IPS DF 4.7 (cell line): ENCODE measurements around the gene ARMC9.
"Not testable (repeated sequence)": the region's sequence is repeated elsewhere in the genome, so short reads cannot be mapped to it uniquely, and the experiment has no call there.

Experiments
- DNase-seq: peaks from one replicate; pipeline ENCODE4 v3.0.0-alpha.2; 2013; ENCODE audit warnings: low spot score; ENCODE audit errors: extremely low read depth

Gene ARMC9

GRCh38 chr2:231183851-231184250, 14.6 kb upstream of the ARMC9 start:
- DNase-seq, result no peak

GRCh38 chr2:231184319-231184718, 14.1 kb upstream of the ARMC9 start:
- DNase-seq, result no peak

- no peak for DNase-seq
These were observed 13.2 kb upstream of the ARMC9 start for GRCh38 chr2:231185050-231185725.

DNA sequence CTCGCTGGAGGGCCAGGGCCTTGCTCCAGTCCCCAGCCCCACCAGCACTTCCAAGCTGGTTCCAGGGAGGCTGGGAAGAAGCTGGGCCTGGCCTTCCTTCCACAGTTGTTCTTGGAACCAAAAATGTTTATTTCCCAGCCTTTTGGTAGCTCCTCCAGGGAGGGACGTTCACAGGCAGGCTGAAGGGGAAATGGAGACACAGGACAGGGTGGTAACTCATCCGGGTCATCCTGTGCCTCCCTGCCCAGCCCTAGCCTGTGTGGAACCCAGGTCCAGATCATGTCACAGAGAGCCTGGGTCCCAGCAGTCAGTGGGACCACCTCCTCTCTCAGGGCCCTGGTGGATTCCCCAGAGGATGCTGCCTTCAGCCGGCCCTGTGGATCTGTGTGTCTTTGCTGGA, 12.5 kb upstream of the ARMC9 start:
- DNase-seq, result no peak

DNA sequence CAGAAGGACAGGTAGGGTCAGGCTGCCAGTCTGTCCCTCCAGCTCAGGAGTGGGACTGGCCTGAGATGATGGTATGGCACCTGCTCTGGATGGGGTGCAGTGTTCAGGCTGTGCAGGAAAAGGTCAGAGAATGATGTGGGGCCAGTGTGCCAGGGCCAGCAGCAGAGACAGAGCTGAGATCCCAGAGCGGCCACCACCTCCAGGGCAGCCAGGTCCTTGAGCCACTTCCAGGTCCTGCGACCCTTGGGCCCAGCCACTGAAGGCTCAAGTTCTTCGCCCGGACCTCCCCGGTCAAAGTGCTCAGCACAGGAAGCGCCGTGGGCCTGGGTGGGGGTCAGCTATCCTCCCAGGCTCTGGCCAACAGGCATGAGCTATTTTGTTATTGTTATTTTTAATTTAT, 12.1 kb upstream of the ARMC9 start:
- DNase-seq, result no peak

- DNase-seq, result no peak
These were observed 10.5 kb upstream of the ARMC9 start for GRCh38 chr2:231187736-231188505.

- no peak for DNase-seq
These were observed 9.8 kb upstream of the ARMC9 start for GRCh38 chr2:231188506-231189170.

DNA sequence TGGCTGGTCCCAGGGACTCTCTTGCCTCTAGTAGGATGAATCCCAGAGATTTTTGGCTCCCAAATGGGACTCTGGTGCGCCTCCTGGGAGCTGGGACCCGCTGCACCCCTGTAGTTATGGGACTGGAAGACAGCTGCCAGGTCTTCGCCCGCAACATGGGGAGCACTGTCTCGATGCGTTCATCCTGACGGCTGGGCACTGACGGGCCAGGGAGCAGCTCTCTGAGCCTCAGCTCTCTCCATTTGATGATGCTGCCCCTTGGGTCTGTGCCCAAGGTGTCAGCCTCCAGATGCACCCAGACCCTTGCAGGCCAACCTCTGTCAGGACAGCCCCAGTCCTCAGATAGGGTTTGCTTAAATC, 9.3 kb upstream of the ARMC9 start:
- DNase-seq, result no peak

- DNase-seq, result no peak
These were observed 8.6 kb upstream of the ARMC9 start for GRCh38 chr2:231189571-231190495.

GRCh38 chr2:231190531-231191197, 7.8 kb upstream of the ARMC9 start:
- DNase-seq, result no peak

GRCh38 chr2:231191896-231192872, 6.2 kb upstream of the ARMC9 start:
- no peak for DNase-seq

GRCh38 chr2:231193216-231193615, 5.2 kb upstream of the ARMC9 start:
- DNase-seq, result no peak

GRCh38 chr2:231196592-231196991, 1.8 kb upstream of the ARMC9 start:
- no peak for DNase-seq

DNA sequence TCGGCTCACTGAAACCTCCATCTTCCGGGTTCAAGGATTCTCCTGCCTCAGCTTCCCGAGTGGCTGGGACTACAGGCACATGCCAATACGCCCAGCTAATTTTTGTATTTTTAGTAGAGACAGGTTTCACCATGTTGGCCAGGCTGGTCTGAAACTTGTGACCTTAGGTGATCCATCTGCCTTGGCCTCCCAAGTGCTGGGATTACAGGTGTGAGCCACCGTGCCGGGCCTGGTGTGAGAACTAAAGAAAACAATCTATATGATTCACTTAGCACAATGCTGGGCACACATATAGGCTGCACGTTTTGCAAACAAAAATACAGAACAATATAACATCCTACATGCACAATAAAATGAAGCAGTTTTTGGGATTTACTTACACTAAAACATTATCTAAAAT, 1.2 kb upstream of the ARMC9 start:
- DNase-seq, result not testable (repeated sequence)

DNA sequence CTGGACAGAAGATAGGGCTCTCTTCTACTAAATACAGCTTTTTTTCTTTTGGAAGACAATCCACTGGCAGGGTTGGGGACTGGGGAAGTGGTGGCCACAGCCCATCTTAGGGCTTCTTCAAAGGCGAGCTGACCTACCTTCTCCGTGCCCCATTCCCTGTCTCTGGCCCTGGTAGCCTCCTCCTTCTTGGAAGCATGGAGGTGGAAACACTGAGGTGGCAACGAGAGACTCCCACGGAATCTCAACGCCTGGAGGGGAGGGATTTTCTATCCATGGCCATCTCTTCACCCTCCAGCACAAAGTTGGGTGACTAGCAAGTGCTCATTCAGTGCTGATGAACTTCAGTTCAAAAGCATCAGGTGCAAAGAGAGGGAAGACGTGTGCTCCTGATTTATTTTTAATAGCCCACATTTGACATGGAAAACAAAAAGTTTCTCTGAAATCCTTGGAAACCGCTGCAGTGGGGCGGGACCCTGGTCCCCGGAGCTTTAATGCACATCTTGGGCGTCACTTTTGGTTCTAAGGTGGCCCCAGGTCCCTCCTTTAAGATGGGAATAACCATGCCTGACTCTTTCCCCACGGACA, 633 bp upstream of the ARMC9 start:
- no peak for DNase-seq

DNA sequence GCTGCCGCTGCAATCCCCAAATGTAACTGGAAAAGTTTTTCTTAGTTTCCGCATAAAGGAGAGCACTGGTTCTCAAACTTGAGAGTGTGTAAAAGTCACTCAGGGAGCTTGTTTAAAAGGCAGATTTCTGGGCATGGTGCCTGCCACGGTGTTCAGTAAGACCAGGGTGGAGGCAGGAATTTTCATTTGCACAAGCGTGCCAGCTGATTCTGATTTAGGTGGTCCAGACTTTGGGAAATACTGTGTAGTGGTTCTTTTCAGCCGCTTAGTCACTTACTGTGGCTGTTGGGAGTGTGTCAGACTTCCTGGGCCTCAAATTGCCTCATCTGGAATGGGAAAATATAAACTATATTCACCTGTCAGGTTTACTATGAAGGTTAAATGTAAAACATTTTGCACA, 788 bp downstream of the ARMC9 start:
- DNase-seq, result no peak

- no peak for DNase-seq
These were observed 2.5 kb downstream of the ARMC9 start for GRCh38 chr2:231200805-231201474.

DNA sequence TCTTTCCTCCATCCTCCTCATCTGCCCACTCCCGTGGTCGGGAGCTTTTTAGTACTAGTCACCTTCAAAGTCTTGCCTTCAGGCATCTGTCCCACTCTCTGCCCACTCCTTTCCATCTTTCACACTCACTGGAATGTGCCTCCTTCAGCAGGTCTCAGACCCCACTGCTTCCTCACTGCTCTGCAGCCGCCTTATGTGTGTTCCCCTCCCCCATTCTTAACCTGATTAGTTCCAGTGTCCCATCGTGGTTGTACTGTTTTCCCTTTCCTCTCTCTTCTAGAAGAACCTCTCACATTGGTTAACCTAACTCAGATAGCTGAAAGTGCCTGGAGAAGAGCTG, 3.0 kb downstream of the ARMC9 start:
- DNase-seq, result no peak

DNA sequence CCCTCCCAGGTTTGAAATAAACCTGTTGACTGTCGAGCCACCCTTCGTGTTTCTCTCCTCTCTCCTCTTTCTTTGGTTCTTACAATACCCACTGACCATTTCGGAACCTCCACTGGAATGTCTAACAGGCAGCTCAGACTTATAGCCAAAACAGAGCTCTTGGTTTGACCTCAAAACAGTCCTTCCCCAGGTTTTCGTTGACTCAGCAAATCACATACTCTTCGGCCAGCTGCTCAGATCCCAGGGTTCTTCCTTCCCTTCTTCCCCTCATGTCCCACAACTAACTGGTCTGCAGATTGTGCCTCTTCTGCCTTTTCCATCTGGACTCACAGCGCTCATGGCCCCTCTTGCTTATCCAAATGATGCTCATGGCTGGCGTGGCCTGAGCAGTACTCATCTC, 4.7 kb downstream of the ARMC9 start:
- DNase-seq, result no peak
